Measurements from ENCODE around the gene EIF2AK3.
"Not testable (repeated sequence)": the region's sequence is repeated elsewhere in the genome, so short reads cannot be mapped to it uniquely, and the experiment has no call there.

DNA sequence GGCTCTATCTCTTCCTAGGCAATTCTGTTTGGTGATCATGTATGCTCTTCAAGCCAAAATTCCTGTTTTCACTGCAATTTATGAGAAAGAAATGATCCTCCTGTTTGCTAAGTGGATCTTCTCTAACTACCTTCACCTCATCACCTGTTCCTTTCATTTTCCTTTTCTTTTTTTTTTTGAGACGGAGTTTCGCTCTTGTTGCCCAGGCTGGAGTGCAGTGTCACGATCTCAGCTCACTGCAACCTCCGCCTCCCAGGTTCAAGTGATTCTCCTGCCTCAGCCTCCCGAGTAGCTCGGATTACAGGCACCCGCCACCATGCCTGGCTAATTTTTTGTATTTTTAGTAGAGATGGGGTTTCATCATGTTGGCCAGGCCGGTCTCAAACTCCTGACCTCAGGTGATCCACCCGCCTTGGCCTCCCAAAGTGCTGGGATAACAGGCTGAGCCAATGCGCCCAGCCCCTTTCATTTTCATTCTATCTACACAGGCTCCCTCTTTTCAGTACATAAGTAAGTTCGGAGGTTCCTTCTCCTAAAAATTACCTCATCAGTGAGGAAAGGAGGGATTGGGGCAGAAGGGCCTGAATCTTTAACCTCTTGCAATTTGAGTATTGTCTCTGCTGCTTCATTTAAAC lies 3.3 kb downstream of the EIF2AK3 start:
- TF ChIP-seq, protein P1, sequence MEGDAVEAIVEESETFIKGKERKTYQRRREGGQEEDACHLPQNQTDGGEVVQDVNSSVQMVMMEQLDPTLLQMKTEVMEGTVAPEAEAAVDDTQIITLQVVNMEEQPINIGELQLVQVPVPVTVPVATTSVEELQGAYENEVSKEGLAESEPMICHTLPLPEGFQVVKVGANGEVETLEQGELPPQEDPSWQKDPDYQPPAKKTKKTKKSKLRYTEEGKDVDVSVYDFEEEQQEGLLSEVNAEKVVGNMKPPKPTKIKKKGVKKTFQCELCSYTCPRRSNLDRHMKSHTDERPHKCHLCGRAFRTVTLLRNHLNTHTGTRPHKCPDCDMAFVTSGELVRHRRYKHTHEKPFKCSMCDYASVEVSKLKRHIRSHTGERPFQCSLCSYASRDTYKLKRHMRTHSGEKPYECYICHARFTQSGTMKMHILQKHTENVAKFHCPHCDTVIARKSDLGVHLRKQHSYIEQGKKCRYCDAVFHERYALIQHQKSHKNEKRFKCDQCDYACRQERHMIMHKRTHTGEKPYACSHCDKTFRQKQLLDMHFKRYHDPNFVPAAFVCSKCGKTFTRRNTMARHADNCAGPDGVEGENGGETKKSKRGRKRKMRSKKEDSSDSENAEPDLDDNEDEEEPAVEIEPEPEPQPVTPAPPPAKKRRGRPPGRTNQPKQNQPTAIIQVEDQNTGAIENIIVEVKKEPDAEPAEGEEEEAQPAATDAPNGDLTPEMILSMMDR (optimal IDR thresholded peaks at IDR 0.05 in 1 of 3, IDR thresholded peaks at IDR 0.05 in 1 of 3, conservative IDR thresholded peaks at IDR 0.05 in 1 of 3; ENCODE audit: extremely low read depth in 1 of 3, insufficient read depth in 2 of 3, low read length in 3 of 3) = not testable (repeated sequence)
- not testable (repeated sequence) for TF ChIP-seq EZH2 (IDR thresholded peaks at IDR 0.05; ENCODE audit: low read length)
